ENCODE data around the gene MAST4.

DNA sequence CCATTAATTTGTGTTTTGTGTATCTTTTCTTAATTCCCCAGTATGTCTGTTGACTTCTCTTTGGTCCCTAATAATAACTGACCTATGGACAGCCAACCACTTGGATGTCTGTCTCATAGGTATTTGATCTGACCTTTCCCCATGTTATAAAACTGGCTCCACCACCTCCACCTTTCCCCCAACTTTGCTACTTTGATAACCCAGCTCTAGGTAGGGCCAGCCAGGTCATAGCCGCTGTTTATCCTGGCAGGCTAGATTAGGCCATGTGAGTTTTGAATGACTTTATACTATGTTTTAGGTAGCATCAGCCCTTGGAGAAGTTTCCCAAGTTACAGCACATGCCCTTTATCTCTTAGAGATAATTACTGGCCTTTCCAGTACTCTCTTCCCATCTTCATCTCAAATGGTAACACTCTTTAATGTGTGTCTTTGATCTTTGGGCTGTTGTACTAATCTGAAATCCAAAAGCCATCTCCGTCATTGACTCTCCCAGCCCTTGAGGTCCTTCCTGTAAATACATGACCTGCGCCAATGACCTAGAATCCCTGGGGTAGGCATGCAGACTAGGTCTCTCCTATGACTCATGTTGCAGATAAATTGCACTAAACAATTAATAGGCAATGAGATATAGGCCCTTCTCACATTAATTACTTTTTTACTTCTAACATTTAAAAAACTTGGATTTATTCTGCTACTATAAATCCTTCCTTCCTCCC, 447.8 kb downstream of the MAST4 start:
- TF ChIP-seq CTCF (optimal IDR thresholded peaks at IDR 0.05 in 1 of 3, IDR thresholded peaks at IDR 0.05 in 1 of 3, conservative IDR thresholded peaks at IDR 0.05 in 1 of 3; ENCODE audit: extremely low read depth in 1 of 3, insufficient read depth in 2 of 3, low read length in 3 of 3) (no peak), EZH2 (IDR thresholded peaks at IDR 0.05; ENCODE audit: low read length) (no peak)

Data from keratinocyte (primary cell).